Sigmoid colon (tissue), 7 donors: ENCODE data around the gene LYPD6. TPM values are rescaled to one million over a fixed set of nuclear protein-coding genes. Genes with fewer than 3 reads are reported as not detected.

Experiments used
- DNase-seq: peaks from one replicate; pipeline ENCODE4 v3.0.0-alpha.2; 2019
- H3K27ac ChIP-seq, 4 donors: fragments of 200-600 bp; sonication (generic); one replicate each; pipeline ENCODE4 v1.5.1; 2016 to 2019; ENCODE audit warnings: mild to moderate bottlenecking in 1 of 4
- H3K27me3 ChIP-seq, 3 donors: fragments of 200-600 bp; sonication (generic); one replicate each; pipeline ENCODE4 v1.5.1; 2019; ENCODE audit warnings: mild to moderate bottlenecking in 1 of 3
- H3K36me3 ChIP-seq, 4 donors: fragments of 200-600 bp; sonication (generic); one replicate each; pipeline ENCODE4 v1.5.1; 2016 to 2019
- H3K4me1 ChIP-seq, 4 donors: fragments of 200-600 bp; sonication (generic); one replicate each; pipeline ENCODE4 v1.5.1; 2017 to 2019
- H3K4me3 ChIP-seq, 4 donors: fragments of 200-600 bp; sonication (generic); one replicate each; pipeline ENCODE4 v1.5.1; 2017 to 2019; ENCODE audit warnings: mild to moderate bottlenecking in 2 of 4, moderate library complexity in 1 of 4
- H3K9me3 ChIP-seq, 4 donors: fragments of 200-600 bp in 3 of 4; sonication (generic) in 3 of 4; one replicate each; pipeline versions ENCODE4 v1.5.1 to v1.6.1; 2013 to 2019
- EP300 ChIP-seq, 4 donors: sonication (generic); formaldehyde crosslinking; IDR thresholded peaks; one replicate each; pipeline ENCODE4 v1.6.1; 2017; ENCODE audit warnings: antibody characterized with exemption in 4 of 4
- POLR2A ChIP-seq, 2 donors: fragments of 450-650 bp; IDR thresholded peaks; one replicate each; pipeline ENCODE4 v1.6.1; 2016; ENCODE audit warnings: antibody characterized with exemption in 2 of 2, mild to moderate bottlenecking in 2 of 2, moderate library complexity in 2 of 2
- POLR2AphosphoS5 ChIP-seq, 4 donors: sonication (generic); formaldehyde crosslinking; IDR thresholded peaks; one replicate each; pipeline ENCODE4 v1.6.1; 2017; ENCODE audit warnings: antibody characterized with exemption in 4 of 4
- WGBS, 2 donors: extraction: QIAGEN DNeasy Blood & Tissue Kit; methylation state at CpG; one replicate each; pipeline ENCODE4 v1.1.7; 2013; 5-methylcytosine and 5-hydroxymethylcytosine counted together
- intact Hi-C: fragments of 100-400 bp; cut with DNase I; formaldehyde crosslinking; loops from one replicate; pipeline ENCODE4 v1.15.1; 2023
- polyA plus RNA-seq, 3 donors: library from polyadenylated mRNA; stranded (reverse); fragments of 200-250 nt; gene quantifications; one replicate each; pipeline ENCODE4 v1.2.3, GENCODE V29; 2013
- total RNA-seq, 4 donors: library from RNA; depleted of rRNA; stranded (reverse); fragments of >200 nt; gene quantifications; one replicate each; pipeline ENCODE4 v1.1.0, GENCODE V29; 2016
- TF ChIP-seq, protein P1 (sequence below), 4 experiments: fragments of 450-650 bp in 3 of 4; fragments of 200-600 bp in 1 of 4; IDR thresholded peaks; one replicate each; pipeline ENCODE4 v1.5.1; 2016 to 2019; ENCODE audit warnings: antibody characterized with exemption in 4 of 4, mild to moderate bottlenecking in 3 of 4, moderate library complexity in 2 of 4
- donor health status: healthy with polysubstance abuse.
- donor health status: Bipolar disorder and iron deficiency.
- donor health status: healthy.

Gene LYPD6
- total and polyA plus RNA-seq, 7 donors = 1.0 to 2.0 (median 1.4) TPM

DNA sequence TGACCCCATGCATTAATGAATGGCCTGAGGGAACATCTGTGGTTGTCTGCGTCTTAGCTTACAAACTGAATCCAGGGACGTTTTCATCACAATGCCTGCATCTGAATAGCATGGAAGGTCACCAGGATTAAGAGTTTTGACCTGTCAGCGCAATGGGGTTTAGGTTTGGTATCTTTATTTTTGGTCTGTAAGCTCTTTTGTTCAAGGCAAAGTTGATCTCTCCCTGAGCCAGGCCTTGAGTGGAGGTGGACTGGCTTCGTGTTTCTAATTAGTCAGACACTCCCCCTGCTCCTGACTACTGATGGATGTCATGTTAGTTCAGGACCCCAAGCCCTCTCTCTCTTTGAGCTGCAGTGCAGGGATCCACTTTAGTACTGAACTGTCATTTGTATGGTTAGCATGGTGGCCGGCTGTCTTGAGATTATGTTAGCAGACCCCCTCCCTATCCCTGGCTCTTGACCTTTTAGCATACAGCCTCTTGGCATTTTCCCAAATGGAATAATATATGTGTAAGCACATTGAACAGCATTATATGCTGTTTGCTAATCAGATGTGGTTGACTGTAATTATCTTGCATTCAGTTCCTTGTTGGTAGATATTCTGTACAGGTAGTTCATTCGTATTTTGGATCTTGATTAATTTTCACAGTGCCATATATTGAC lies 59.2 kb downstream of the LYPD6 start:
- WGBS, 2 donors = 86 to 90% methylated on average over 6 of the region's 6 CpGs
- TF ChIP-seq, protein P1, sequence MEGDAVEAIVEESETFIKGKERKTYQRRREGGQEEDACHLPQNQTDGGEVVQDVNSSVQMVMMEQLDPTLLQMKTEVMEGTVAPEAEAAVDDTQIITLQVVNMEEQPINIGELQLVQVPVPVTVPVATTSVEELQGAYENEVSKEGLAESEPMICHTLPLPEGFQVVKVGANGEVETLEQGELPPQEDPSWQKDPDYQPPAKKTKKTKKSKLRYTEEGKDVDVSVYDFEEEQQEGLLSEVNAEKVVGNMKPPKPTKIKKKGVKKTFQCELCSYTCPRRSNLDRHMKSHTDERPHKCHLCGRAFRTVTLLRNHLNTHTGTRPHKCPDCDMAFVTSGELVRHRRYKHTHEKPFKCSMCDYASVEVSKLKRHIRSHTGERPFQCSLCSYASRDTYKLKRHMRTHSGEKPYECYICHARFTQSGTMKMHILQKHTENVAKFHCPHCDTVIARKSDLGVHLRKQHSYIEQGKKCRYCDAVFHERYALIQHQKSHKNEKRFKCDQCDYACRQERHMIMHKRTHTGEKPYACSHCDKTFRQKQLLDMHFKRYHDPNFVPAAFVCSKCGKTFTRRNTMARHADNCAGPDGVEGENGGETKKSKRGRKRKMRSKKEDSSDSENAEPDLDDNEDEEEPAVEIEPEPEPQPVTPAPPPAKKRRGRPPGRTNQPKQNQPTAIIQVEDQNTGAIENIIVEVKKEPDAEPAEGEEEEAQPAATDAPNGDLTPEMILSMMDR (IDR thresholded peaks at IDR 0.05) = no peak
- TF ChIP-seq POLR2AphosphoS5 (IDR thresholded peaks at IDR 0.05) (no peak), POLR2A (IDR thresholded peaks at IDR 0.05) (no peak), EP300 (IDR thresholded peaks at IDR 0.05) (no peak)
- Histone ChIP-seq H3K4me3 (no peak overlapping the region), H3K36me3 (no peaks in the 10 kb centered on the region), H3K27me3 (no peaks in the 10 kb centered on the region), H3K9me3 (no peaks in the 10 kb centered on the region), H3K27ac (no peak overlapping the region), H3K4me1 (no peaks in the 10 kb centered on the region)
- intact Hi-C loops = no loop called here
- DNase-seq = no peak

DNA sequence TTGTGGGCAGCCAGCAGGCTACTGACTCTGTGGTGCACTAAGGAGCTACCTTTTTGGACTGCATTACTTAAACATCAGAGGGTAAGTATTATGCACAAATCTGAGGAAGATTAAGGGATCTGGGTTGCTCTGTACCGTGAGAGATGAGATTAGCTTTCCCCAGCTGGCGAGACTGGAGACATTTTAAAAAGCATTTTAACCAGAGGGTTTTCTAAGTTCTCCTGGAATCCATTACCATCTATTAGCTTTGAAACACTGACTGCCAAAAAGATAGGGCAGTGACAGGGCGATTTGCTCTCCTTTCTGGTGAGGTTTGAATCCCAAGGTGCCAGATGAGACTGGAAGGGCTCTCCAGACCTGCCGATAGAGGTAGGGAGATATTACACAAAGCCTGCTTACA lies 63.2 kb downstream of the LYPD6 start:
- intact Hi-C loops = no loop called here
- WGBS, 2 donors = 90 to 91% methylated on average over 4 of the region's 4 CpGs
- no peak overlapping the region for H3K27ac ChIP-seq

DNA sequence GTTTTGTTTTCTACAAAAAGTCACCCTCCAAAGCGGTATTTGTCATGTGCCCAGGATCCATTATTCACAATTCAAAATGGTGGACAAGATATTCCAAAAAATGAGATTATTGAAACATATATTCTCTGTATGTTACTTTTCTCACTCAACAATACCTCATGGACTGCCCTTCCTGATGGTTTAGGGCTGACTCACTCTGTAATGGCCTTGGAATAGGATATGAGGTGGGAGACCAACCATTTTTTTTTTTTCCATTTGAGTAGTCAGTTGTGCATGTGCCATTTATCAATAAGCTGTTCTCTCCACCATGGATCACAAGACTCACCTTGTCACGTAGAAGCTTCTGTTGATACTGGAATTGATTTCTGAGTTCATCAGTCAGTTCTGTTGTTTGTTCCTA lies 64.5 kb downstream of the LYPD6 start:
- WGBS, 2 donors = 97% methylated on average over 2 of the region's 2 CpGs
- Histone ChIP-seq H3K4me1 (no peaks in the 10 kb centered on the region), H3K36me3 (no peaks in the 10 kb centered on the region), H3K27ac (no peak overlapping the region), H3K27me3 (no peaks in the 10 kb centered on the region), H3K9me3 (no peaks in the 10 kb centered on the region), H3K4me3 (no peak overlapping the region)
- TF ChIP-seq EP300 (IDR thresholded peaks at IDR 0.05) (no peak), POLR2A (IDR thresholded peaks at IDR 0.05) (no peak), POLR2AphosphoS5 (IDR thresholded peaks at IDR 0.05) (no peak)
- TF ChIP-seq, protein P1 (IDR thresholded peaks at IDR 0.05) = no peak
- intact Hi-C loops = no loop called here
- no peak for DNase-seq

More for the DNA sequence above, 63.2 kb downstream of the LYPD6 start:
- Histone ChIP-seq H3K4me1 (no peaks in the 10 kb centered on the region), H3K9me3 (no peaks in the 10 kb centered on the region), H3K4me3 (no peak overlapping the region), H3K27me3 (no peaks in the 10 kb centered on the region), H3K36me3 (no peaks in the 10 kb centered on the region)
- TF ChIP-seq, protein P1 (IDR thresholded peaks at IDR 0.05) = no peak
- TF ChIP-seq POLR2AphosphoS5 (IDR thresholded peaks at IDR 0.05) = no peak
- no peak for TF ChIP-seq POLR2A (IDR thresholded peaks at IDR 0.05)
- no peak for TF ChIP-seq EP300 (IDR thresholded peaks at IDR 0.05)
- DNase-seq = no peak

DNA sequence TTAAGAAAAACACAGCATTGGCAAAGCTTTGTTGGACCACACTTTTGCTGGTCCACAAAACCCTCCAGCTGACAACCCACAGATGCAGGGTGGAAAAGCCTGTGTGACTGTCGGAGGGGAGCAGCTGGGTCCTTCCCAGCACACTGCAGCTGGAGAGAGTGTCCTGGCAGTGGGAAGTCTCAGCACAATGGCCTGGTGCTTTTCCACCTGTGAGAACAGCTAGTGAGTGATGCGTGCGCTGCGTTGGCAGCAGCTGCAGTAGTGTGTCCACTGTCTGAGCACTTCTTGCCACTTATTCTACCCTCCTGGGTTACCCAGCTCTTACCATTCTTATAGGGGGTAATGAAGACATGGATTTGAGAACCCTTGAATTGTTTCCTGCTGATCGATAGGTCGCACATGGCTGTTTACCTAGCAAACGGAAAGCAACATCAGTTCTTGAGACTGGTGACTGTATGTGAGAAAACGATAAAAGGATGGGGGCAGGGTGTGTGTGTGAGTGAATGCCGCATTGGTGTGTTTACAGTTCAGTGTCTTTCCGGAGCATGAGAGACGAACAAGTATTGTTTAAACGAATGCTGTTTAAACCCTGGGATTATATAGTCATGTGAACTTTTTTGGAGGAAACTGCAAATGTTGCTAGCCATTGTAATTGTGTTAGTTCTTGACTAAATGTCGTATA lies 69.7 kb downstream of the LYPD6 start:
- Histone ChIP-seq H3K27ac (no peak overlapping the region), H3K9me3 (no peaks in the 10 kb centered on the region), H3K4me1 (no peaks in the 10 kb centered on the region), H3K4me3 (no peak overlapping the region), H3K27me3 (no peaks in the 10 kb centered on the region), H3K36me3 (no peaks in the 10 kb centered on the region)
- intact Hi-C loops = no loop called here
- no peak for TF ChIP-seq POLR2A (IDR thresholded peaks at IDR 0.05)
- no peak for TF ChIP-seq EP300 (IDR thresholded peaks at IDR 0.05)
- TF ChIP-seq, protein P1 (IDR thresholded peaks at IDR 0.05) = no peak
- TF ChIP-seq POLR2AphosphoS5 (IDR thresholded peaks at IDR 0.05) = no peak
- 66 to 68% methylated on average over 13 of the region's 13 CpGs for WGBS, 2 donors
- no peak for DNase-seq
